MCF 10A (cell line): ENCODE measurements around the gene MCCC1. TPM values are rescaled to one million over a fixed set of nuclear protein-coding genes. Genes with fewer than 3 reads are reported as not detected.

ENCODE experiments used
- BruUV-seq: library from RNA; stranded (reverse); fragments of 400-500 nt; replicated peaks from 2 replicates; lab custom pipeline; 2021; lab: Mats Ljungman, UMichigan
- CTCF ChIA-PET: fragments of 300-600 bp; sonication (Branson Sonifier 250); formaldehyde crosslinking; extraction: SDS; loops from one replicate; lab custom pipeline; 2021; ENCODE audit warnings: antibody characterized with exemption, inconsistent platforms; lab: Yijun Ruan, JAX
- POLR2A ChIA-PET: fragments of 300-600, 350-650 bp; sonication (Branson Sonifier 250); formaldehyde crosslinking; extraction: SDS; loops from one replicate; lab custom pipeline; 2020; ENCODE audit warnings: antibody characterized with exemption, inconsistent platforms; lab: Yijun Ruan, JAX
- DNase-seq: peaks from one replicate; pipeline ENCODE4 v3.0.0-alpha.2; 2018; ENCODE audit not compliant: unreplicated experiment
- H3K27ac Mint-ChIP-seq: one replicate; pipeline ENCODE4 v1.8.0; 2022; ENCODE audit warnings: mild to moderate bottlenecking, low read depth, mixed read lengths; ENCODE audit not compliant: unreplicated experiment
- H3K27me3 Mint-ChIP-seq: one replicate; pipeline ENCODE4 v1.8.0; 2022; ENCODE audit warnings: mixed read lengths; ENCODE audit not compliant: insufficient read depth, unreplicated experiment
- H3K36me3 Mint-ChIP-seq: one replicate; pipeline ENCODE4 v1.8.0; 2022; ENCODE audit warnings: mild to moderate bottlenecking, moderate library complexity, mixed read lengths; ENCODE audit not compliant: insufficient read depth, unreplicated experiment
- H3K4me1 Mint-ChIP-seq: one replicate; pipeline ENCODE4 v1.8.0; 2022; ENCODE audit warnings: mixed read lengths; ENCODE audit not compliant: insufficient read depth, unreplicated experiment
- H3K4me3 Mint-ChIP-seq: one replicate; pipeline ENCODE4 v1.8.0; 2022; ENCODE audit warnings: mild to moderate bottlenecking, moderate library complexity, mixed read lengths; ENCODE audit not compliant: unreplicated experiment
- H3K9me3 Mint-ChIP-seq: one replicate; pipeline ENCODE4 v1.8.0; 2022; ENCODE audit warnings: mixed read lengths; ENCODE audit not compliant: unreplicated experiment
- intact Hi-C: fragments of 100-400 bp; cut with micrococcal nuclease; formaldehyde crosslinking; loops from 2 replicates; pipeline ENCODE4 v1.14.1; 2022
- total RNA-seq: library from RNA; stranded (reverse); gene quantifications from 2 replicates; pipeline ENCODE4 v1.2.3, GENCODE V29; 2022
- TF ChIP-seq, protein P1 (sequence below): fragments of 200-600 bp; IDR thresholded peaks from one replicate; pipeline ENCODE4 v1.8.0; 2022; ENCODE audit warnings: antibody characterized with exemption, mild to moderate bottlenecking; ENCODE audit not compliant: unreplicated experiment

MCCC1 gene
- total RNA-seq, 1 experiment from 2014 or later, result 38.8 TPM

DNA sequence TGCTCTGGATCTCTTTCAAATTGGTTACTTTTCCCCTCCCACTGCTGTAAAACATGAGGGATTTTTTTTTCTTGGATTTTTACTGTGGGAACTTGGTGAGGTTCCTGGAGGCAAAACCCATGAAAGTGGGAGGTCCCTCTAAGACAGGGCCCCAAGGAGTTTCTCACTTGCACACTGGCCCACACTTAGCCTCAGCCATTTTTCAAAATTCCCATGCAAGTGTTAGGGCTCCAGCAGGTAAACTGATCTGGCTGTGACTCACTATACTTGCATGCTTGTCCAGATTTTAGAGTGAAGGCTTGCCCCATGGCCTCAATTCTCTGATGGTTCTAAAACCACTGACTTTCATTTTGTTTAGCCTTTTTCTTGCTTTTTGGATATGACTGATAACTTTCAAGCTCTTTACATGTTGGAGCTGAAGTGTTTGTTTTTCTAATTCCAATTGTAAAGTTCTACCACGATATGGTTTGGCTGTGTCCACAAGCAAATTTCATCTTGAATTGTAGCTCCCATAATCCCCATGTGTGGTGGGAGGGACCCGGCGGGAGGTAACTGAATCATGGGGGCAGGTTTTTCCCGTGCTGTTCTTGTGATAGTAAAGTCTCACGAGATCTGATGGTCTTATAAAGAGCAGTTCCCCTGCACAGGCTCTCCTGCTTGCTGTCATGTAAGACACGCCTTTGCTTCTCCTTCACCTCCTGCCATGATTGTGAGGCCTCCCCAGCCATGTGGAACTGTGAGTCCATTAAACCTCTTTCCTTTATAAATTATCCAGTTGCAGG, 37.7 kb downstream of the MCCC1 start:
- ChIA-PET CTCF (no interaction called here), POLR2A (no interaction called here)
- intact Hi-C loops, result no loop called here
- Mint-ChIP-seq H3K9me3 (no peaks in the 10 kb centered on the region), H3K4me1 (peaks cover 4% of the 10 kb centered on the region), H3K27me3 (no peaks in the 10 kb centered on the region), H3K36me3 (peaks cover 32% of the 10 kb centered on the region), H3K27ac (no peak overlapping the region), H3K4me3 (no peak overlapping the region)
- TF ChIP-seq, protein P1, sequence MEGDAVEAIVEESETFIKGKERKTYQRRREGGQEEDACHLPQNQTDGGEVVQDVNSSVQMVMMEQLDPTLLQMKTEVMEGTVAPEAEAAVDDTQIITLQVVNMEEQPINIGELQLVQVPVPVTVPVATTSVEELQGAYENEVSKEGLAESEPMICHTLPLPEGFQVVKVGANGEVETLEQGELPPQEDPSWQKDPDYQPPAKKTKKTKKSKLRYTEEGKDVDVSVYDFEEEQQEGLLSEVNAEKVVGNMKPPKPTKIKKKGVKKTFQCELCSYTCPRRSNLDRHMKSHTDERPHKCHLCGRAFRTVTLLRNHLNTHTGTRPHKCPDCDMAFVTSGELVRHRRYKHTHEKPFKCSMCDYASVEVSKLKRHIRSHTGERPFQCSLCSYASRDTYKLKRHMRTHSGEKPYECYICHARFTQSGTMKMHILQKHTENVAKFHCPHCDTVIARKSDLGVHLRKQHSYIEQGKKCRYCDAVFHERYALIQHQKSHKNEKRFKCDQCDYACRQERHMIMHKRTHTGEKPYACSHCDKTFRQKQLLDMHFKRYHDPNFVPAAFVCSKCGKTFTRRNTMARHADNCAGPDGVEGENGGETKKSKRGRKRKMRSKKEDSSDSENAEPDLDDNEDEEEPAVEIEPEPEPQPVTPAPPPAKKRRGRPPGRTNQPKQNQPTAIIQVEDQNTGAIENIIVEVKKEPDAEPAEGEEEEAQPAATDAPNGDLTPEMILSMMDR, result no peak
- no peak for DNase-seq
- BruUV-seq, result no TSS peak

DNA sequence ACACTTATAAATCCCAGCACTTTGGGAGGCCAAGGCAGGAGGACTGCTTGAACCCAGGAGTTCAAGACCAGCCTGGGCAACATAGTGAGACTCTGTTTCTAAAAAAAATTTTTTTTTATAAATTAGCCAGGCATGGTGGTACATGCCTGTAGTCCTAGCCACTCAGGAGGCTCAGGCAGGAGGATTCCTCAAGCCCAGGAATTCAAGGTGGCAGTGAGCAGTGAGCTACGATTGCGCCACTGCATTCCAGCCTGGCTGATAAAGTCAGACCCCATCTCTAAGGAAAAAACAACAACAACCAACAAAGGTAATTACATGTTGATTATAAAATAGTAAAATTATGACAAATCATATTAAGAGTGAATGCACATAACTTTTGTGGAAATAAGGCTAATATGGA, 40.9 kb downstream of the MCCC1 start:
- peaks cover 12% of the 10 kb centered on the region for H3K36me3 Mint-ChIP-seq
- no peaks in the 10 kb centered on the region for H3K9me3 Mint-ChIP-seq
- BruUV-seq, result no TSS peak
- TF ChIP-seq, protein P1, result no peak
- POLR2A ChIA-PET, result interaction anchor here (1.2 kb wide), 1 partner anchor 16 kb away, joined by 3 read pairs; no protein-coding TSS in a partner anchor
- H3K4me1 Mint-ChIP-seq, result peaks cover 4% of the 10 kb centered on the region
- no peaks in the 10 kb centered on the region for H3K27me3 Mint-ChIP-seq
- no peak for DNase-seq
- no peak overlapping the region for H3K4me3 Mint-ChIP-seq
- no peak overlapping the region for H3K27ac Mint-ChIP-seq
- intact Hi-C loops, result no loop called here
- CTCF ChIA-PET, result no interaction called here

DNA sequence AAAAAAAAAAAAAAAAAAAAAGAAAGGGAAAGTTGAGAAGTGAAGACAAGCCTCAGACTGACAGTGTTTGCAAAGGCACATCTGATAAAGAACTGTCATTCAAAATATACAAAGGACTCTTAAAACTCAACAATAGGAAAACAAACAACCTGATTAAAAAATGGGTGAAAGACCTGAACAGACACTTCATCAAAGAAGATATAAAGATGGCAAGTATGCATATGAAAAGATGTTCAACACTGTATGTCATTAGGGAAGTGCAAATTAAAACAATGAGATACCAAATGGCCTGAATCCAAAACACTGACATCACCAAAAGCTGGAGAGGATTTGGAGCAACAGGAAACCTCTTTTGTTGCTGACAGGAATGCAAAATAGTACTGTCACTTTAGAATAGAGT, 48.6 kb downstream of the MCCC1 start:
- intact Hi-C loops, result no loop called here
- Mint-ChIP-seq H3K36me3 (peaks cover 29% of the 10 kb centered on the region), H3K4me3 (no peak overlapping the region), H3K9me3 (no peaks in the 10 kb centered on the region), H3K27me3 (no peaks in the 10 kb centered on the region), H3K4me1 (no peaks in the 10 kb centered on the region), H3K27ac (no peak overlapping the region)
- ChIA-PET POLR2A (interaction anchor here (0.6 kb wide), 1 partner anchor 19 kb away, joined by 3 read pairs; no protein-coding TSS in a partner anchor), CTCF (no interaction called here)
- TF ChIP-seq, protein P1, result no peak
- DNase-seq, result no peak
- BruUV-seq, result no TSS peak

GRCh38 chr3:183046883-183047282, 52.4 kb downstream of the MCCC1 start:
- no TSS peak for BruUV-seq
- POLR2A ChIA-PET, result no interaction called here
- CTCF ChIA-PET, result no interaction called here
- no peaks in the 10 kb centered on the region for H3K27me3 Mint-ChIP-seq
- H3K4me1 Mint-ChIP-seq, result no peaks in the 10 kb centered on the region
- H3K27ac Mint-ChIP-seq, result no peak overlapping the region
- H3K4me3 Mint-ChIP-seq, result no peak overlapping the region
- intact Hi-C loops, result no loop called here
- peaks cover 42% of the 10 kb centered on the region for H3K36me3 Mint-ChIP-seq
- H3K9me3 Mint-ChIP-seq, result no peaks in the 10 kb centered on the region
- no peak for DNase-seq
- TF ChIP-seq, protein P1, result no peak
